EH (cell line): ENCODE data around the gene HOXB6.

Experiments
- DNase-seq: peaks from one replicate; pipeline ENCODE4 v3.0.0-alpha.2; 2015; ENCODE audit warnings: low read depth

The HOXB6 gene

DNA sequence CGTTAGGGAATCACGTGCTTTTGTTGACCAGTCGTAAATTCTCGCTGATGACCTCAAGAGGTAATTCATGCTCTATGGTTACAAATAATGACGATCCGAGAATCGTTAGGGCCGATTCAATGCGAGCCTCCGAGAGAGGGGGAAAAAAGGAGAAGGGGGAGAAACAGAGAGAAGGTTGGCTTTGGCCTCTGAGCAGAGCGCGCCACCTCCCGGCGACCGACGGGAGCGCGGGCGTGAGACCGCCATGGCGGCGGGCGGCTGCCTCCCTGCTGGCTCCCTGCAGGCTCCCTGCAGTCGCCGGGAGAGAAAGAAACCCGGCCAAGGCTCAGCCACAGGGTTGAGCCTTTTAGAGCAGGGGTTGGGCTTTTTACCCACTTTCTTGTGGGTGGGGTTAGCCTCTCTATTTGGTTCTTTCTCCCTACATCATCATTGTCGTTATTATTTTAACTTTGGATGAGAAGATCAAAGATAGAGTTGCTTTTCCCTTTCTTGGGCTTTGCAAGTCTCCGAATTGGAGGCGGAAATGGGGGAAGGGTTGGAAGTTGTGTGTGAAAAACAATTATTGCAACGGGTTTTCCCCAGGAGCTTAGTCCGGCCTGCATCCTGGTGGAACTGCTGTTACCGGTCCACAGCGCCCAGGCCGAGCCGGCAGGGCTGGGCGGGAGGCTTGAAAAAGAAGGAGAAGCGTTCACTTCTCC, 10.8 kb downstream of the HOXB6 start:
- DNase-seq = peak; percentile 67

DNA sequence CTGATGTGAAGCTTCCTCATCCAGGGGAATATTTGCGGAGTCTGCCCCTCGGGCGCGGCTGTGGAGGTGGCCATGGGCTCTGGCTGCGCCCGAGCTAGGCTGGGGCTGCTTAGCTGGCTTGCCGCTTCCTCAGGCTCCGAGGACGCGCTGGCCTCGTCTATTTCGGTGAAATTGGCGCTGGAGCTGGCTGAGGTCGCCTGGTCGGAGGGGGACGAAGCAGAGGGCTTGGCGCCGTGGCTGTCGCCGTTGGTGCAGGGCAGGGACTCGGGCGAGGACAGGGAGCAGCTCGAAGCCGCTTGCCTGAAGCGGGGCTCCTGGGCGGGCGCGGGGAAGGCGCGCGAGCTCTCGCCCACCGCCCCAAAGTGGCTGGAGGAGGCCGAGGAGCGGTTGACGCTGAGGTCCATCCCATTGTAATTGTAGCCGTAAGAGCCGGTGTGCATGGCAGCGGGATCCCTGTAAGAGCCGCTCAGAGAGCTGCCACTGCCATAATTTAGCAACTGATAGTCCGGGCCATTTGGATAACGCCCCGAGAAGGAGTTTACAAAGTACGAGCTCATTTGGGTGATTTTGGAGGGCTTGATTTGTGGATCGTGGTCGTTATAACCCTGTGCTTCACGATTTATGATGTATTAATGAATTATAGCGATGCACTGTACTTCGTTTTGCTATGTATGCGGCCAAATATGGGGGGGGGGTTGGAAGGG, 11.5 kb downstream of the HOXB6 start, which contains the start of gene HOXB5:
Gene HOXB5 (minus strand): TSS at position 654 of the 704 bp plus-strand sequence. CDS start 97 bp downstream, at position 557.
- DNase-seq = no peak

- DNase-seq = no peak
Observed at GRCh38 chr17:48592577-48592976, 12.2 kb downstream of the HOXB6 start.

GRCh38 chr17:48592057-48592514, 12.7 kb downstream of the HOXB6 start:
- DNase-seq = no peak

GRCh38 chr17:48591255-48592056, 13.3 kb downstream of the HOXB6 start:
- DNase-seq = no peak

- no peak for DNase-seq
Observed at GRCh38 chr17:48590607-48591161, 14.1 kb downstream of the HOXB6 start.

GRCh38 chr17:48589831-48590606, 14.8 kb downstream of the HOXB6 start, which contains the start of gene HOXB3:
HOXB3 (minus strand) TSS chr17:48590241; CDS start chr17:48552474, 37,767 bp downstream.
- DNase-seq = no peak

DNA sequence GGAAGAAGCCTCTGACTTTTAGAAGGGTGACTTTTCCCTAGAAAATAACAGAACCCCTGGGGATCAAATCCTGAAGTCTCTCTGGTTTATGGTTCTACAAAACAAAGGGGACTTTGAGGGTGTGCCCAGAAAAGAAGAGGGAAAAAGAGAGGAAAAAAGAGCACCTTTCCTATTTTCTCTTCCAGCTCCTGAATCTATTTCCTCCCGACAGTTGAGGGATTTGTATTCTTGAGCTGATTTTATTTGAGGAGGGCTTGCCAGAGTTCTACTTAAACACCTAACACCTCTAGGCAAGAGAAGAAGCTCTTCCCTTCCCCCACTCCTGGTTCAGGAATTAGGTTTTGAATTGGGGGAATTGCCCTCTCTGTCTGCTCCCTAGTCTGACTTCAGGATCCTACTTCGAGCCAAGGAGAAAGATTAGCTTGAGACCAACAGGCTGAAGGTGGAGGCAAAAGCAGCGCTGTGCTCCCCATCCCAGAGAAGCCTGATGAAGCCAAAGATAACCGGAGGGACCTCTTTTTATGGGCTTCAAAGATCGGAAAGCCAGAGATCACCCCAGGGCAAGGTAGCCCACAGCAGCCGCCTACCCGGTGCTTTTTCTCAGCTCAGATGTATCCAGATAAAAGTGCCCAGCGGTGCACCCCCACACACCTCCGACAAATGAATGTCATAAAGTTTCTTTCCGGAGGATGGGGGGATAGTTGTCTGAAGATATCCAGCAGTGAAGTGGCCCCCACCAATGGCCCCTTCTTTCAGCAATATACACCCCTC, 15.5 kb downstream of the HOXB6 start:
- no peak for DNase-seq

- DNase-seq = no peak
Observed at GRCh38 chr17:48588528-48588927, 16.3 kb downstream of the HOXB6 start.

- no peak for DNase-seq
Observed at GRCh38 chr17:48588074-48588415, 16.7 kb downstream of the HOXB6 start.

- no peak for DNase-seq
Observed at GRCh38 chr17:48587276-48588073, 17.3 kb downstream of the HOXB6 start.

DNA sequence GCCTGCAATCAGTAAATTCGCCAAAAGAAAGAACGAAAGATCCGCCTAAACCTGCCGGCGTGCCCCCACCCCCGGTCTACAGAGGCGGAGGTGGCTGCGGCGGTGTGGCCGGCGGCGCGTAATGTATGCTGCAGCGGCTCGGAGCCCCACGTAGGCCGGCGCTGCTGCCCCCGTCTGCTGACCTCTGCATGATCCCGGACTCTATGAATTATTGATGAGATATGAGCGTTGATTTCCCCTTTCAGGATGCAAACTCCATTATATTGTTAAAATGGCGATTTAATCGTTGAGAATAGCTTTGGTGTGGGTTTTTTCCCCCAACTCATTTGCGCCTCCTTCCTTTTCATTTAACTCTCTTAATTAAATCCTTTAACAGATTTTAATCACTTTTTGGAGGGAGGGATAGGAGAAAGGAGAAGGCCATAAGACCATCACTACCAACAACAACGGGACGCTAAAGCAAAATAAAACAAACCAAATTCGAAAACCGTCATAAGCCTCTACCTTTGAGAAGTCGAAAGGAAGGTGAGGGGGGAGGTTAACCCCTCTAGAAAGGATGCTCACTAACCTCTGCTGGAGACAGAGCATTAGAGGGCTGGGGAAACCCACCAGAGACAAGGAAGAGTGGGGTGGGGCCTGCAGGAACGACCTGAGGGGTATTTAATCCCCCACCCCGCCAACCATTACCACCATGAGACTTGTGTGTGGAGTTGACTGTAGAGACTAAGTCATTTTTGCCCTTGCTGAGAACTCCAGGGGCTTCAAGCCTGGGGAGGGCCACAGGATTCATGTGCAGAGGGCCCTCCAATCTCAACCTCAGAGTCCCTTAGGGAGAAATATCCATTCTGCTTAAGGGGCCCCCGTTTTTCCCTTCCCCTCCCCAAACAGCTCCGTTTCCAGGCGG, 18.2 kb downstream of the HOXB6 start:
- DNase-seq = no peak

DNA sequence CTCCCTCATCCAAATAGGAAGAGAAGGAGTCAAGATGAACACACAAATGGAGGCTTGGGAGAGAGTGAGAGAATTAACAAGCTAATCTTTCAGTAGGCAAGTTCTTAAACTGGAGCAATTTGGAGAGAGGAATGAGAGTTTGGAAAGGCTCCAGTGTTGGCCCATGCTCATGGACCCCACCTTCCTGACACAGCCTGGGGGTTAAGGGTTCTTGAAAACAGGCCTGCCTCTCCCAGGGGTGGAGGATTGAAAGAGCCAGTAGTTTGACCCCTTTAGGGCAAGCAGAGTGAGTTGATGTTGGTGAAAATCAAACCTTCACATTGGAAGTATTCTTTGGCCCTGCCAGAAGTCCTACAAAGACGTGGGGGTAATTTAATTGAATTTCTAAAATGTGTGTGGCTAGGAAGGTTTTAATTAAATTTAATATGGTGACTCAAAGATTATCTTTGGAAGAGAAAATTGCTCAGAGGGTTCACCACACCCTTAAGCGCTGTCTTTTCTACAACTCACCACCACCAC, 20.5 kb downstream of the HOXB6 start:
- DNase-seq = no peak

- DNase-seq = no peak
Observed at GRCh38 chr17:48583708-48584222, 21.0 kb downstream of the HOXB6 start.

GRCh38 chr17:48582750-48583069, 22.1 kb downstream of the HOXB6 start:
- DNase-seq = no peak

DNA sequence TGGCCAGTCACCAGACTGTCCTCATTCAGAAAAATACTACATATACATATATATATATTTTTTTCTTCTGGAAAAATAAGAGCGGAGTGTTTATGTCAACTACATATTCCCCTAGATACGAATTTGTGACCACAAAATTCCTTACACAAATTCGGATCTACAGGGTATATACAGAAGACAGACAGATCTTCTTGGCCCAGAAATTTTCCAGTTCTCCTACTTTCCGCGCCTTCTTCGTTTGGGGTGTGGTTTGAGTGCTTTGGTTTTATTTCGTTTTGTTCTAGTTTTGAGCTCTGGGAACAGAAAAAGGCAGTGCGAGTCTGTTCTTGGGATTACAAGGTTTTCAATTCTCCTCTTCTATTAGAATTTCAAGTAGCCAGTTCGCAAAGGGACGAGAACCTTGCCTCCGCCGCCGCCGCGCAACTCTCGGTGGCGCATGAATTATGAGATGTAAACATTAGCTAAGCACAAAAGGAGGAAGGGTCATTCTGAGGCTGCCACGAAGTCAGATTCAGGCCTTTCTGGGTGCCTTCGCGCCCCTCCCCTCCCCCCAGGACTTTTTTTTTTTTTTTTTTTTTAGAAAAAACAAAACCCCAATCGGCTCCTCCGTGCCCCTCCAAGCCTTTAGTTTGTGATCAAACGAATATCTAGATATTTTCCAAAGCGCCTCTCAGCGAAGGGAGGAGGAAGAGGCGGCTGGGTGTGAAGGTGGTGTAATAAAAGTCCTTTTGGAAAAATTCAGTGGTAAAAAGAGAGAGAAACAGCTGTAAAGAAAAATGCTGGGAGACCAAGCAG, 24.8 kb downstream of the HOXB6 start:
- peak; percentile 22 for DNase-seq

DNA sequence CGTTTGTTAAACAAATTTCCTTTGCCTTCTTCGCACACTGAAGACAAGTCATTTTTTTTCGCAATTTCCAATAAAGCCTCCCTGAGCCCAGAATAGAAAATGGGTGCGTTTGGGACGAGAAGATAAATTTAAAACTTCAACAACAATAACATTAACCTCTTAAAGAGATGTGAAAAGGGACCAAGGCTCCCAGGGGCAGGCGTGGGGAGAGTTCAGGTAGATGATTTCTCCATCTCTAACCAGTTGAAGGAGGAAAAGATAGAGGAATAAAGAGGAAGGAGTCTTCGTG, 25.4 kb downstream of the HOXB6 start:
- no peak for DNase-seq
